GM12873 (cell line): ENCODE measurements around the gene AKAP10.

Experiments used
- TF ChIP-seq, protein P1 (sequence below): IDR thresholded peaks from 2 replicates; pipeline ENCODE4 v1.5.1; 2012; ENCODE audit warnings: low read depth, mild to moderate bottlenecking, moderate library complexity, low read length, control low read depth; ENCODE audit not compliant: insufficient read depth; ENCODE audit errors: missing control alignments

Gene AKAP10, protein sequence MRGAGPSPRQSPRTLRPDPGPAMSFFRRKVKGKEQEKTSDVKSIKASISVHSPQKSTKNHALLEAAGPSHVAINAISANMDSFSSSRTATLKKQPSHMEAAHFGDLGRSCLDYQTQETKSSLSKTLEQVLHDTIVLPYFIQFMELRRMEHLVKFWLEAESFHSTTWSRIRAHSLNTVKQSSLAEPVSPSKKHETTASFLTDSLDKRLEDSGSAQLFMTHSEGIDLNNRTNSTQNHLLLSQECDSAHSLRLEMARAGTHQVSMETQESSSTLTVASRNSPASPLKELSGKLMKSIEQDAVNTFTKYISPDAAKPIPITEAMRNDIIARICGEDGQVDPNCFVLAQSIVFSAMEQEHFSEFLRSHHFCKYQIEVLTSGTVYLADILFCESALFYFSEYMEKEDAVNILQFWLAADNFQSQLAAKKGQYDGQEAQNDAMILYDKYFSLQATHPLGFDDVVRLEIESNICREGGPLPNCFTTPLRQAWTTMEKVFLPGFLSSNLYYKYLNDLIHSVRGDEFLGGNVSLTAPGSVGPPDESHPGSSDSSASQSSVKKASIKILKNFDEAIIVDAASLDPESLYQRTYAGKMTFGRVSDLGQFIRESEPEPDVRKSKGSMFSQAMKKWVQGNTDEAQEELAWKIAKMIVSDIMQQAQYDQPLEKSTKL

DNA sequence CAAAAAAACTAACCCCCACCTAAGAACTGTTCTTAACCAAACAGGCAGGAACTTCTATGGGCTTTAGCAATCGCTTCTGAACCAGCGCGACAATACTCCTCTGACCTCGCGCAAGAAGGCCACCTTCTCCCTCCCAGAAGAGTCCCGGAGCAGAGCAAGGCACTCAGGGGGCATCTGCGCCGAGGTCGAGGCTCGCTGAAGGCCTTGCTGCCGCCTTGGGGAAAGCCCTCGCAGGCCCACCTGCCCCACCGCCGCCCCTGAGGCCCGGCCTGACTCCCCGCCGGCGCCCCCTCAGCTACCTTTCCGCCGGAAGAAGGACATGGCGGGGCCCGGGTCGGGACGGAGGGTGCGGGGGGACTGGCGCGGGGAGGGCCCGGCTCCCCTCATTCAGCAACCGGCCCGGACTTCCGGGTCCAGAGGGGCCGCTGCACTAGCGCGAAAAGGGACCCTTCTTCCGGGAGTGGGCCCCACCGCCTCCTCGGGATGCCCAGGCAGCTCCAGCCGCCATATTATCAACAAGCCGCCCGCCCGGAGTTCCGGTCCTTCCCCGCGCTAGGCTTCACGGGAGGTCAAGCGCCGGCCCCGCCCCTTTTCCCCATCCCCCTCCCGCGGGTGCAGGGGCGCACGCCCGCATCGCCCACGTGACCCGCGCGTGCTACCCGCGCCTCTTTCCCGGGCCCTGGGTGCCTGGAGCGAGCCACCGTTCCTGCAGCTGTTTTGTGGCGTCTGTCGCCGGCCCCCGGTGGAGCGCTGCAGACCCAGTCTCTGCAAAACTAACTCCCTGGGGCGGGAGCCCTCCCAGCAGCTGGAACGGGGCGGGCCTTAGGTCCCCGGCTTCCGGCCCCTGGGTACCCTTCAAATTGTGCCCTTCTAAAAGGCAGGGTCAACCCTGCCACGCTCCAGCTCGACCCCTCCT, at the start of gene AKAP10:
Gene AKAP10, minus strand, starts transcription at position 536 of the 916 bp plus-strand sequence. Its CDS starts 149 bp downstream, at position 387.
- TF ChIP-seq, protein P1, sequence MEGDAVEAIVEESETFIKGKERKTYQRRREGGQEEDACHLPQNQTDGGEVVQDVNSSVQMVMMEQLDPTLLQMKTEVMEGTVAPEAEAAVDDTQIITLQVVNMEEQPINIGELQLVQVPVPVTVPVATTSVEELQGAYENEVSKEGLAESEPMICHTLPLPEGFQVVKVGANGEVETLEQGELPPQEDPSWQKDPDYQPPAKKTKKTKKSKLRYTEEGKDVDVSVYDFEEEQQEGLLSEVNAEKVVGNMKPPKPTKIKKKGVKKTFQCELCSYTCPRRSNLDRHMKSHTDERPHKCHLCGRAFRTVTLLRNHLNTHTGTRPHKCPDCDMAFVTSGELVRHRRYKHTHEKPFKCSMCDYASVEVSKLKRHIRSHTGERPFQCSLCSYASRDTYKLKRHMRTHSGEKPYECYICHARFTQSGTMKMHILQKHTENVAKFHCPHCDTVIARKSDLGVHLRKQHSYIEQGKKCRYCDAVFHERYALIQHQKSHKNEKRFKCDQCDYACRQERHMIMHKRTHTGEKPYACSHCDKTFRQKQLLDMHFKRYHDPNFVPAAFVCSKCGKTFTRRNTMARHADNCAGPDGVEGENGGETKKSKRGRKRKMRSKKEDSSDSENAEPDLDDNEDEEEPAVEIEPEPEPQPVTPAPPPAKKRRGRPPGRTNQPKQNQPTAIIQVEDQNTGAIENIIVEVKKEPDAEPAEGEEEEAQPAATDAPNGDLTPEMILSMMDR: peak; percentile 1

DNA sequence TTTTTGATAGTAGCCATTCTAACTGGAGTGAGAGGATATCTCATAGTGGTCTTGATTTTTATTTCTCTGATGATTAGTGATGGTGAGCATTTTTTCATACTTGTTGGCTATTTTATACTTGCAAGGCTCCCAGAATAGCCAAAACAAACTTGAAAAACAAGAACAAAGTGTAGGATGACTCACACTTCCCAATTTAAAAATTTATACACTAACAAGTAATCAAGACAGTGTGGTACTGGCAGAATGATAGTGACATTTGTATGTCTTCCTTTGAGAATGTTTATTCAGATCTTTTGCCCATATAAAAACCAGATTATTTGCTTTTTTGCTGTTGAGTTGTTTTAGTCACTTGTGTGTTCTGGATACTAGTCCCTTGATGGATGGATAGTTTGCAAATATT, 49.3 kb upstream of the AKAP10 start:
- TF ChIP-seq, protein P1: no peak

DNA sequence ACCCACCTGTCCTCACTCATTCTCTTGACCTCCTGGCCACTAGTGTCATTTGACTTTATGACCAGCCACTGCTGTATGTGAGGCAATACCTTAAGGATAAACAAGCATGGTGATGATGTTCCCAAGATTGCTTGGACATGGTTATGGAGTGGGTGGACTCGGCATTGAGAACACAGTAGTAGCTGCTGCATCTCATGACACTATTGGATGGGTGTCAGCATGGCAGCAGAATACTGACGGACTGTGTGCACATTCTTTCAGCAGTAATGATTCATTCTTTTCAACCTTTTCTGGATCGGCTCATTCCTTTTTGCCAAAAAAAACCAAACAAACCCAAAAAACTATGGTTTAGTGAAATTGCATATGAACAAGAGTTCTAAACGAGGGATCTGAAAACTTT, 45.1 kb upstream of the AKAP10 start:
- TF ChIP-seq, protein P1: no peak

- TF ChIP-seq, protein P1: no peak
Observed at GRCh38 chr17:20012017-20012536, 34.4 kb upstream of the AKAP10 start.

DNA sequence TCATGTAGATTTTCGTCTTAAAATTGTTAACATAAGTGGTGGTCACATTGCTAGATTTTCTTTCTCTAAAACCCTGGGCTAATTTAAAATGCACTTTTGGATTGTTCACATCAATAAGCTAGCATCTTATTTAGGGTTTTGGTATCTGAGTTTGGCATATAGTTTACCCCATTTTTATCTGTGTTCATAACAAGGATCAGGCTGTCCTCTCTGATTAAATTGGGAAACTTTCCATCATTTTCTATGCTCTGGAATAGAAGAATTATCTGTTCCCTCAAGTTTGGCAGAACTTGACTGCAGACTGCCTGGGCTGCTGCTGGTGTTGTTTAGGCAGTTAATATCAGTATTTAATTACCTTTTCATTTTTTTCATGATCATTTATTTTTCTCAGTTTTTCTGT, 33.3 kb upstream of the AKAP10 start:
- TF ChIP-seq, protein P1: no peak

DNA sequence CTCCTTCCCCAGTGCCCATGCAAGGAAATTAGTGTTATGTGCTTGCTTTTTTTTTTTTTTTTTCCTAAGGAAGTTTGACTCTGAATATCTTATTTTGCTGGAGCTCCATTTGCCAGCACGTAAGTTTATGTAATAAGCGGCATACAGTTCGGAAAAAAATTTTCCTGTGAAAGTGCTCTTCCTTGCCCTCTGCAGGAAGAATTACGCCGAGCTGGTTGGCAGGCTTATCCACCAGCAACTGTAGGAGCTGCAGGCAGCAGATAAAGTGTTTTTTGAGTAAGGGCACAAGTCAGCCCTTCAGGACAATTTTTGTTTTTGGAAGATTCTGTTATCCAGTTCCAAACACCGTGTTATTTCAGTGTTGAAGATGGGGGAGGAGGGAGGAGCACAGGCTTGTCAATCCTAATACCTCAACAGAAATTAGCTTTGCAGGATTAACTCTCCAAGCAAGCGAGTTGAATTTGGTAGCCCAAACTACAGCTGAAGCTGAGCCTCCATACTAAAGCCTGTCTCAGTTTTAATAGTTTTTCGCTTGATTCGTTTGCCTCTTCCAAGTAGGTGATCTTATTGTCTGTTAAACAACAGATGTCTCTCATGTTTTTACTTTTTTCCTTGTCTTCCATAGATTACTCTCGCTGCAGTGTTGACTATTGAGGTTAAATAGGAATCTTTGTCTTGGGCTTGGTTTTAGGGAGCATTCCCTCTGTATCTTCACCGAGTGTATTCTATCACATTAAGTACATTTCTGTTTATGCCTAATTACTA, 32.7 kb upstream of the AKAP10 start:
- TF ChIP-seq, protein P1: peak; percentile 28
